Dedifferentiated amniotic fluid mesenchymal stem cell (primary cell): ENCODE measurements around the gene ARHGEF17.
A peak's percentile ranks its signal among the peaks of the same experiment; 100 is the strongest.

Experiments used
- DNase-seq: peaks from one replicate; pipeline ENCODE4 v3.0.0-alpha.2; 2016; ENCODE audit errors: extremely low spot score

Gene ARHGEF17

DNA sequence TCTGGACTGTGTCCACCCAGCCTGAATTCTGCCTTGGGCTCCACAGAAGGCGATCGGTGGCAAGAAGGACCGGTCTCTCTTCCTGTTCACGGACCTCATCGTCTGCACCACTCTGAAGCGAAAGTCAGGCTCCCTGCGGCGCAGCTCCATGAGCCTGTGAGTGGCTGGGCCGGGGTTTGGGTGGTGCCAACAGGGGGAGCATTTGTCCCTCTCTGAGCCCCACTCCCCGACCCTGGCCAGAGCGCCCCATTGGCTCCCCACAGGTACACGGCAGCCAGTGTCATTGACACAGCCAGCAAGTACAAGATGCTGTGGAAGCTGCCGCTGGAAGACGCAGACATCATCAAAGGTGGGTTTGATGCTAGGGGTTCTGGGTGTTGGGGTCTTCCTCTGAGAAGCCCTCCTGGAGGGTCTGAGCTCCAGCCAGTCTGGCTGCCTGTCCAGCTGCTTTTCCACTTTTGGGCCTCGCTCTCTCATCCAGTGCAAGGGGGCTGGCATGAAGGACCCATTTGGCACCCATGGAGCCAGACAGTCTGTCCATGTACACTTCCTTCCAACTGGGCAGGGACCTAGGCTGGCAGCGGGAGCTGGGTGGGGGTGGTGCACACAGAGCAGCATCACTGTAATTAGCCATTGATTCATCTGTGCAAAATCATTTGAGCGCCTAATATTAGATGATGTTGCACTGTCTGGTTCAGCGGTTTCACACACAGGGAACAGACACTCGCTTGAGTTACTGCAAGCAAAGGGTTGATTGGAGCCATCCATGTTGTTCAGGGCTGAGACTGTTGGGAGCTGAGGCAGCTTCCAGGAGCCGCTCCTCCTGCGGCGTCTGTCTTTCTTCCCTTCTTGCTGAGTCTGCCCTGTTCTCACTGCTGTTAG, 49.1 kb downstream of the ARHGEF17 start:
- DNase-seq = no peak

GRCh38 chr11:73358071-73358470, 50.0 kb downstream of the ARHGEF17 start:
- no peak for DNase-seq

- DNase-seq = no peak
Measured at GRCh38 chr11:73359341-73359740, 51.3 kb downstream of the ARHGEF17 start.

DNA sequence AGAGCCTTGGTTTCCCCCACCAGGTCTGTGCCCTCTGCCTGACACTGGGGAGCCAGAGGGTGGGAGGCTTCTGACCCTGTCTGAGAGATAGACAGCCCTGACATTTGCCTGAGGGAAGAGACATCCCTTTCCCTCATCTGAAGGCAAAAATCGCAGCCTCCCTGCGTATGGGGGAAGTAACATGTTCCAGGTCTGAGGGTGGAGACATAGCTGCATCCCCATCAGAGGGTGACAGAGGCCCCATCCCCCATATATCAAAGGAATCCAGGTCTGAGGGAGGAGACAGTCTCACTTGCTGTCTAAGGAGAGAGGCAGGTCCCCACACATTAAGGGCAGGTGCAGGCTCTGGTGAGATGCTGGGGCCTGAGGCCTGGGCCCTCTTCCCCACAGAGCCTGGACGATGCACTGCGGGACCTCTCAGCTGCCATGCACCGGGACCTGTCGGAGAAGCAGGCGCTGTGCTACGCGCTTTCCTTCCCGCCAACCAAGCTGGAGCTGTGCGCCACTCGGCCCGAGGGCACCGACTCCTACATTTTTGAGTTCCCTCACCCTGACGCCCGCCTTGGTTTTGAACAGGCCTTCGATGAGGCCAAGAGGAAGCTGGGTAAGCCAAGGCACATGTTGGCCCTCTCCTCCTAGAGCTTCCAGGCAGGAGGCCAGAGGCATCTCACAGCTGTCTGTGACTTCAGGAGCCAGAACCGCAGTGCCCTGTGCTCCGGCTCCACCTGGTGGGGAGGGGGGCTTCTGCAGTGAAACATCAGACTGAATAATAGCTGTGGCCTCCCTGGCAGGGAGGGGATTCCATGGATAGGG, 52.1 kb downstream of the ARHGEF17 start:
- no peak for DNase-seq

- no peak for DNase-seq
Measured at GRCh38 chr11:73360743-73361369, 52.8 kb downstream of the ARHGEF17 start.

DNA sequence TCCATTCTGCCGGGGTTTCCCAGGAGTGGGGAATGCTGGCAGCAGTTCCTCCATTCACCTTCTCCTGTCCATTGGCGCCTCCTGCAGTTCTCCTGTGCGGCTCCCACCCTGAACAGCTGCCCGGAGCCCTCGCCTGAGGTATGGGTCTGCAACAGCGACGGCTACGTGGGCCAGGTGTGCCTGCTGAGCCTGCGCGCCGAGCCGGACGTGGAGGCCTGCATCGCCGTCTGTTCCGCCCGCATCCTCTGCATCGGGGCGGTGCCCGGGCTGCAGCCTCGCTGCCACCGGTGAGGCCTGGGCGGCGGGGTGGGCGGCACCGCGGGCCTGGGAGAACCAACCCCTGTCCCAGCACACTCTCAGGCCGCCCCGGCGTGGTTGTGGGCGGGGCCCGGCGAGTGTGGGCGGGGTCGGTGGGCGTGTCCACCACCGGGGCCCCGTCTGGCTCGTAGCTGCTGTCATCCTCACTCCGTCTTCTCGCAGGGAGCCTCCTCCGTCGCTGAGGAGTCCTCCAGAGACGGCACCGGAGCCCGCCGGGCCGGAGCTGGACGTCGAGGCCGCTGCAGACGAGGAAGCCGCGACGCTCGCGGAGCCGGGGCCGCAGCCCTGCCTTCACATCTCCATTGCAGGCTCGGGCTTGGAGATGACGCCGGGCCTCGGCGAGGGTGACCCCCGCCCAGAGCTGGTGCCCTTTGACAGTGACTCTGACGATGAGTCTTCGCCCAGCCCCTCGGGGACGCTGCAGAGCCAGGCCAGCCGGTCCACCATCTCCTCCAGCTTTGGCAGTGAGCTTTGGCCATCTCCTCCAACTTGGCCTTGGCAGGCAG, 54.1 kb downstream of the ARHGEF17 start:
- DNase-seq = no peak

DNA sequence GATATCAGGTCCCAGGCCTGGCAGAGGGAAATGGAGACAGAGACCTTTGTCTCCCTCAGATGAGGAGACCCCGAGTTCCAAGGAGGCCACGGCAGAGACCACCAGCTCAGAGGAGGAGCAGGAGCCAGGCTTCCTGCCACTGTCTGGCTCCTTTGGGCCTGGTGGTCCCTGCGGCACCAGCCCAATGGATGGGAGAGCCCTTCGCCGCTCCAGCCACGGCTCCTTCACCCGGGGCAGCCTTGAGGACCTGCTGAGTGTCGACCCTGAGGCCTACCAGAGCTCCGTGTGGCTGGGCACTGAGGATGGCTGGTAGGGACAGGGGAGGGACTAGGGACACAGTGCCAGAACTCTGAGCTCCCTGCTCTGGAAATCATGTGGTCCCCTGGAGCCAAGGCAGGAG, 55.1 kb downstream of the ARHGEF17 start:
- DNase-seq = no peak

GRCh38 chr11:73365352-73366264, 57.5 kb downstream of the ARHGEF17 start:
- no peak for DNase-seq

GRCh38 chr11:73366265-73366610, 58.2 kb downstream of the ARHGEF17 start:
- DNase-seq = no peak

GRCh38 chr11:73366953-73367352, 58.9 kb downstream of the ARHGEF17 start:
- DNase-seq = no peak

DNA sequence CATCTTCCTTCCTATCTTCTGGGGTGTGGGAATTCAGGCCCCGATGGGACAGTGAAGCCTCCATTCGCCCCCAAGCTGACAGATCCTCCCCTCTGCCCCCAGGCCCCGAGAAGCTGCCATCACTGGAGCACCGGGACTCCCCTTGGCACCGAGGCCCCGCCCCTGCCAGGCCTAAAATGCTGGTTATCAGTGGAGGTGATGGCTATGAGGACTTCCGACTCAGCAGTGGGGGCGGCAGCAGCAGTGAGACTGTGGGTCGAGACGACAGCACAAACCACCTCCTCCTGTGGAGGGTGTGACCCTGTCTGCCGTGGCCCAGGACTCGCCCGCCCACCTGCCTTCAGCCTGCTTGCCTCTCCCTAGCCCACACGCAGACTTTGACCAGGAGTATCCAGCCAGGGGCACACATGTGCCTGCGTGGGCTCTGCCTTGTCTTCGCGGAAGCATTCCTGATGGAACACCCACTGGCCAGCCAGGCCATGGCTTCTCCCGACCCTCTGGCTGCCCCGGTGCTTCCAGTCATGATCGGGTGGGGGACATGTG, 59.5 kb downstream of the ARHGEF17 start:
- no peak for DNase-seq

DNA sequence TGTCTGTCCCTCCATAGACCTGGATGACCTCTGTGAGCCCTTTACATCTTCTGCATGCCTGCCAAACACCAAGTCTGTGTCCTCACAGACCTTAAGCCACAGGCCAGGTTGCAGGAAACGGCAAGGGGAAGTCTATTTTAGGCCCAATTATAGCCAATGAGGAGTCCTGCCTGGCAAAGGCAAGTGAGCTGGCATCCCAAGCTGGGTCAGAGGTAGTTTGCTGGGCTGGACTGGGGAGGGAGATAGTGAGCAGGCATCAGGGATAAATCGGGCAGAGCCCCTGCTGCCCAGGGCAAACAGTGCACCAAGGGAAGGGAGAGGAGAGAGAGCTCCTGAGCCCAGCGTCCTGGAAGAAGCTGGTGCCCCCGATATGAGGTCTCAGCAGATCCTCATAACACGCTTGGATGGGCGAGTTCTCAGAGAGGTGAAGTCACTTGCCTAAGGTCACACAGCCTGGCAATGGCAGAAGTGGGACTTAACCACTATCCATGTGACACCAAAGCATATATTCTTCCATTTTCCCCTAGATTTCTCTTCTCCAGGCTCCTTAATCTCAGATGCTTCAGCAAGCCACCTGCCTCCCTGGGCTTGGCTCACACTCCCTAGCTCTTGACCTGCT, 64.4 kb downstream of the ARHGEF17 start:
- no peak for DNase-seq

DNA sequence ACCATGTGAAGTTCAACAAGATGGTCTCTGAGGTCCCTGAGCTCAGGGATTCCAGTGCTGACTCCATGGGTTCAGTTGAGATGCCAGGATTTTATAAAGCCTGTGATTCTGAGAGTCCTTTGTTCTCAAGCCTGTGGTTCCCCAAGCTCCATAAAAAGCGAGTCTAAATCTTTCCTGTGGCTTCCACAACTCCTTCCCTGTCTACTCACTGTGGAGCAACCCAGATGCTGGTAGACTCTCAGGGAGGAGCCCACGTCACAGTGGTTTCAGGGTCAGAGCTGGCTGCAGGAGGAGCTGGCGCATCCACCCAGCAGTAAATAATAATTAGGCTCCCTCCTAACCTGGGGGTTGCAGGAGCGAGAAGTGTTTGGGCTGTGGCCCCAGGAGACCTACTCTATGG, 66.1 kb downstream of the ARHGEF17 start:
- no peak for DNase-seq

DNA sequence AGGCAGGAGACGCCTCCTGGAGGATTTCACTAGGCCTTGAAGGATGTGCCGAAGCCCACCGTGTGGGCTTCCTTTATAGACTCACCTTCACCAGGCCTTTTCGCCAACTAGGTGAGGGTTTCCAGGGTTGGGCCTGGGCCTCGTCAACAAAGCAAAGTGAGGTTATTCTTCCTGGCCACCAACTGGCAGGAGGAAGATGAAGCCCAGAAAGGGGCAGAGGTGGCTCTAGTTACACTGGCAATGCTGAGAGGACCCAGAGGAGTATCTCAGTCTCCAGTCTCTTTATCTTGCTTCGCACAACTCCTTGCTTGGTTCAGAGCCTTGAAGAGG, 67.7 kb downstream of the ARHGEF17 start:
- DNase-seq = no peak

DNA sequence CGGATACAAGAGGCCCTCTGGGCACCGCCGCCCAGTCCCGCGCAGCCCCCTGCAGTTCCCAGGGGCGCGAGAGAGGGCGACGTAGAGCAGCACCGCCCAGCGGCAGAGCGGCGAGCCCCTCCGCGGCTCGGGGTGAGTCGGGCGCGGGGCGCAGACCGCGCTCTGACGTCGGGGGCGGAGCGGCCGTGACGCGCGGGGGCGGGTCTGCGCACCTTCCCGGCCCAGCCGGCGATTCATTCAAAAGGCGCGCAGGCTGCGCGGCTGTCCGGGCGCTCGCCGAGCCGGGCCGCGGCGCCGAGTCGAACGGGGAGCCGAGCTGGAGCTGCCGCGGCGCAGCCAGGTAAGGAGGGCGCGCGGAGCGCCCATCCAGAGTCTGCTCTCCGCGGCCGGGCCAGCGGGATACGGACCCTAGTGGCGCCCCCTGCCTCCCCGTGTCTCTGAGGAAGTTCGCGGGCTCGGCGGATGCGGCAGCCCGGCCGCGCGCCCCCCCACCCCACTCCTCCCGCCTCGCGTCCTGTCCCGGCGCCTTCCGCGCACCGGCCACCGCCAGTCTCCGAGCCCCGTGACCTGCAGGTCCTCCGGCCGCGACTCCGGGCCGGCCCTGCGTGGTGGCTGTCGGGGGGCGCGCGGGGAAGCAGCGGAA, 68.2 kb downstream of the ARHGEF17 start, which contains the start of gene RELT:
RELT (plus strand) TSS at position 240 of the 643 bp plus-strand sequence. CDS start 12,738 bp downstream, outside the sequence.
- DNase-seq = peak; percentile 81

DNA sequence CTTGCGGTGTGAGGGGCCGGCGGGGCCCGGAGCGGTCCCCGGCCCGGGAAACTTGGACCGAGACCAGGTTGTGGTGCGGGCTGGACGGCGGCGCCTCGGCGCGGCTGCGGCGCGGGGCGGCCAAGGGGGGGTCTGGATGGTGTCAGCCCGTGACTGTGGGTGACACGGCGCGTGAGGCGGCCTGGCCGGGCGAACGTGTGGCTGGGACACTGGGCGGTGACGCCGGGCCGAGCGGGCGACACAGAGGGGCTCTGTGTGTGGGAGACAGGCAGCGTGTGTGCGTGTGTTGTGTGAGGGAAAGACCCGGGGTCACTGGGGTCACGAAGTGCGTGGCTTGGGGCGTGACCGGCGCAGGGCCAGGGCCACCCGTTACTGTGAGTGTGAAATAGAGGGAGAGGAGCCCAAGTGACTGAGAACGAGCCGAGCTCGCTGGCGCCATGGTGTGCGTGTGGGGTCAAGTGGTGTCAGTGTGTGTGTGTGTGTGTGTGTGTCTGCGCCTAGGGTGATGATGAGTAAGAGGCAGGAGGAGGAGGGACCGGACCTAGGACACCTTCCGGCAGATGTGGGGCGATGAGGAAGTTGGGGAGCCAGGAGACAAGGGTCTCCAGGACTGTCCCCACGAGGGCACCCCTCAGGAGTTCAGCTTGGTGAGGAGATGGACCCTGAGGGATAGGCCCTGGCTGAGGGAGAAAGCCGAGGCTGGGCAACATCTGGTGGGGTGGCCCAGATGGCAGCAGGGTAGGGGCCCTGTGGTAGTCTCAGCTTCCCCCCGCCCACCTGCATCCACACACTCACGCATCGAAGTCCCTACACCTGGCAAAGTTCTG, 68.9 kb downstream of the ARHGEF17 start:
- peak; percentile 29 for DNase-seq

DNA sequence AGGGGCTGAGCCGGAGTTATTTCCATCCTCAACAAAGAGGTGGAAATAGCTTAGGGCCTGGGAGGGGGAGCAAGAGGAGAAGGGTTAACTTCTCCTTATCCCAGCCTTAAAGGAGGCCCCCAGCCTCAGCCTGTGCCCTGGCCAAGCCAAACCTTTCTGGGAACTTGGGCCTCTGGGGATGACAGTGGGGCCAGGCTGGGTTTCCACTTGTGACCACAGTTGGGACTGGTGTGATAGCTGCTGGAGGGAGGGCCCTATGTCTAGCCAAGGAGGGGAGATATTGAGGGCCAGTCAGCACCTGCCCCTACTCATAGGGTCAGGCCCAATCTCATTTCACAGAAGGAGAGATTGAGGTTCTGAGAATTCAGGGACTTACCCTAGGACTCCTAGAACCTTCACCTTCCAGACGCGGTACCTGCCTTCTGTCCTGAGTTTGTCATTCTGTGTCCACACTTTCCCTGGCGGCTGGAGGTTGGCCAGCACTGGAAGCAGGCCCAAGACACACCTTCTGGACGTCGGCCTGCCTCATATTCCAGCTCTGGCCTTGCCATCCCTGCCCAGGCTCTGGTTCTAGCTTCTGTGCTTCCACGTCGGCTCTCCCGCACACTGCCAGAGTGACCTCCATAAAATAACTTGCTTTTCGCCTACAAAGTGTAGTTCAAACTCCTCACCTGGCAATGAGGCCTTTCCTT, 71.3 kb downstream of the ARHGEF17 start:
- DNase-seq = no peak

- no peak for DNase-seq
Measured at GRCh38 chr11:73380331-73380730, 72.3 kb downstream of the ARHGEF17 start.
